SJSA1 (cell line): ENCODE measurements around the gene ADM5. TPM values are rescaled to one million over a fixed set of nuclear protein-coding genes. Genes with fewer than 3 reads are reported as not detected.

Source experiments
- DNase-seq, 2 experiments: peaks; one replicate each; pipeline ENCODE4 v3.0.0-alpha.2; 2015 to 2020; ENCODE audit warnings: low spot score in 2 of 2, low read depth in 1 of 2
- H3K27ac ChIP-seq: fragments of 250-450 bp; sonication (Bioruptor Pico); 2 replicates; pipeline ENCODE4 v1.5.1; 2020; ENCODE audit warnings: mild to moderate bottlenecking, moderate library complexity
- H3K27me3 ChIP-seq: fragments of 250-450 bp; sonication (Bioruptor Pico); replicated peaks from 2 replicates; pipeline ENCODE4 v1.5.1; 2020; ENCODE audit warnings: mild to moderate bottlenecking, moderate library complexity
- H3K36me3 ChIP-seq: fragments of 250-450 bp; sonication (Bioruptor Pico); 2 replicates; pipeline ENCODE4 v1.5.1; 2020; ENCODE audit warnings: mild to moderate bottlenecking
- H3K4me1 ChIP-seq: fragments of 250-450 bp; sonication (Bioruptor Pico); replicated peaks from 2 replicates; pipeline ENCODE4 v1.6.1; 2021; ENCODE audit warnings: mild to moderate bottlenecking
- H3K4me3 ChIP-seq: fragments of 250-450 bp; sonication (Bioruptor Pico); 2 replicates; pipeline ENCODE4 v1.5.1; 2020; ENCODE audit warnings: mild to moderate bottlenecking
- H3K9me3 ChIP-seq: fragments of 250-450 bp; sonication (Bioruptor Pico); replicated peaks from 2 replicates; pipeline ENCODE4 v1.5.1; 2020; ENCODE audit warnings: mild to moderate bottlenecking
- total RNA-seq: library from RNA; depleted of rRNA; stranded (reverse); fragments of >200 nt; shearing (Covaris generic); gene quantifications from 2 replicates; pipeline ENCODE4 v1.2.3, GENCODE V29; 2014

ADM5 gene
- total RNA-seq, 1 experiment from 2014 or later: 0.58 TPM

DNA sequence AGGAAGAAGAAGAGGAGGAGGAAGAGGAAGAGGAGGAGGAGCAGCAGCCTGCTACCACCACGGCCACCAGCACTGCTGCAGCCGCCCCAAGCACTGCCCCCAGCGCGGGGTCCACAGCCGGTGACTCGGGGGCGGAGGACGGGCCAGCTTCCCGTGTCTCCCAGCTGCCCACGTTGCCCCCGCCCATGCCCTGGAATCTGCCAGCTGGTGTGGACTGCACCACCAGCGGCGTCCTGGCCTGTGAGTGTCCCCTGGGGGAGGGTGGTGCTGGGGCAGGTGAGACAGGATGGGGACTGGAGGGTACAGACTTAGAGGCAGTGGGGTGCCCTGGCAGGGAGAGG, 36.0 kb upstream of the ADM5 start:
- no peak for DNase-seq
- Histone ChIP-seq H3K4me1 (no peaks in the 10 kb centered on the region), H3K36me3 (peaks cover 87% of the 10 kb centered on the region), H3K27ac (no peak overlapping the region), H3K27me3 (no peaks in the 10 kb centered on the region), H3K4me3 (no peak overlapping the region), H3K9me3 (no peaks in the 10 kb centered on the region)

DNA sequence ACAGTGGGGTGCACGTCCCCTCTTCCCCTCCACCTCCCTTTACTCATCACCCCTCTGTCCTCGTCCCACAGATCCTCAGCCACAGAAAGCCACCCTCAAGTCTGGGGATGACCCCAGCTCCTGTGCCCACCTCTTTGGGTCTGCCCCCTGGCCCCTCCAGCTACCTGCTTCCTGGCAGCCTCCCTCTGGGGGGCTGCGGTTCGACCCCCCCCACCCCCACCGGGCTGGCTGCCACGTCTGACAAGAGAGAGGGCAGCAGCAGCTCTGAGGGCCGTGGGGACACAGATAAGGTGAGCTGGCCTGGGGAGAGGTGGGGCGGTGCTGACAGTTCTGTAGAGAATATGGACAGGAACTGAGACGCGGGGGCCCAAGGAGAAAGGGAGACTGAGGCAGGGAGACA, 34.8 kb upstream of the ADM5 start:
- H3K4me1 ChIP-seq: no peaks in the 10 kb centered on the region

DNA sequence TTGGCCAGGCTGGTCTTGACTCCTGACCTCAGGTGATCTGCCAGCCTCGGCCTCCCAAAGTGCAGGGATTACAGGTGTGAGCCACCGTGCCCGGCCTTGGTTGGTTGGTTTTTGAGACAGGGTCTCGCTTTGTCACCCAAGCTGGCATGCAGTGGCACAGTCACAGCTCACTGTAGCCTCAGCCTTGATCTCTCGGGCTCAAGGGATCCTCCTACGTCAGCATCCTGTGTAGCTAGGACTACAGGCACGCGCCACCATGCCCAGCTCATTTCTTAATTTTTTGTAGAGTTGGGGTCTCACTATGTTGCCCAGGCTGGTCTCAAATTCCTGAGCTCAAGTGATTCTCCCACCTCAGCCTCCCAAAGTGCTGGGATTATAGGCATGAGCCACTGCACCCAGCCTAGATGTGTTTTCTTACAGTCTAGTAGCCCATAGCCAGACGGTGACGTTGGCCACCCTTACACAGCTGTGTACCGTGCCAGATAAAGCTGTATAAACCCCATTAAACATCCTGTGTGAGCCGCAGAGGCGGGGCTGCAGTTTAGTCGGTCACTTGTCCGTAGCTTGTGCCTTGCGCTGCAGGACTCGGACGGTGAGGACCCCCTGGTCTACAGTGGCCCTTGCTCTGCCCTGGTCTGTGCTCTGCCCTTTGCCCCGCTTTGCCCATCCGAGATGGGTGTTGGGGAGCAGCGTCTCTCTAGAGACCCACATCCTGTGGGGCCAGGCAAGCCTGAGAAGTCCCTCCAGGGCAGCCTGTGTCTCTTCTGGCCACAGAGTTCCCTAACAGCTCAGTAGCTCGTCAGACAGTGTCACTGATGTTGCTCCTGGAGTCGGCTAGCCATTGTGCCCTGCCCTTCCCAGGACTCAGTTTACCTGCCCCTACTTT, 33.6 kb upstream of the ADM5 start:
- Histone ChIP-seq H3K27me3 (no peaks in the 10 kb centered on the region), H3K4me3 (no peak overlapping the region), H3K9me3 (no peaks in the 10 kb centered on the region), H3K27ac (no peak overlapping the region), H3K4me1 (no peaks in the 10 kb centered on the region), H3K36me3 (peaks cover 87% of the 10 kb centered on the region)
- no peak for DNase-seq

More for the DNA sequence above, 34.8 kb upstream of the ADM5 start:
- Histone ChIP-seq H3K27me3 (no peaks in the 10 kb centered on the region), H3K4me3 (no peak overlapping the region), H3K27ac (no peak overlapping the region), H3K9me3 (no peaks in the 10 kb centered on the region), H3K36me3 (peaks cover 87% of the 10 kb centered on the region)
- no peak for DNase-seq

DNA sequence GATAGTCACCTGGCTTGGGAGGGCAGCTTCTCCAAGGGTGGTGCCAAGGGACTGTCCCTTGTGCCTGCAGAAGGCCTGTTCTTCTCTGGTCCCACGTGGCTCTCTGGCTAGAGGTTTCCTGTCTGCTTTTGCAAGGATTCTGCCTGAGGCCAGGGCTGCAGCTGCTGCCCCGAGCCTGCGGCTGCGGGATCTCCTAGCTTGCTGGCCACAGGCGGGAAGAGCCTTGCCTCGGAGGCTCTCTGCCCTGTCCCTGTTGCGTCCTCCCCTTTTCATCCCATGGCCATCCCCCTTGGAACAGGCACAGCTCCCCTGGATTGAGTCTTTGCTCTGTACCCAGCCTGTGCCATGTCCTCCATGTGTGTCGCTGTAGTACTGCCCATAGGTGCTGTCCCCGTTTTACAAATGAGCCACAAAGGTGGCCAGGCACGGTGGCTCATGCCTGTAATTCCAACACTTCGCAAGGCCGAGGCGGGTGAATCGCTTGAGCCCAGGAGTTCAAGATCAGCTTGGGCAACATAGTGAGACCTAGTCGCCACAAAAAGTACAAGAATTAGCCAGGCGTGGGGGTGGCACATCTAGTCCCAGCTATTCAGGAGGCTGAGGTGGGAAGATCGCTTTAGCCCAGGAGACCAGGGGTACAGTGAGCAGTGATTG, 32.8 kb upstream of the ADM5 start:
- Histone ChIP-seq H3K27me3 (no peaks in the 10 kb centered on the region), H3K4me1 (no peaks in the 10 kb centered on the region), H3K4me3 (no peak overlapping the region), H3K27ac (no peak overlapping the region), H3K36me3 (peaks cover 88% of the 10 kb centered on the region), H3K9me3 (no peaks in the 10 kb centered on the region)
- DNase-seq: no peak

DNA sequence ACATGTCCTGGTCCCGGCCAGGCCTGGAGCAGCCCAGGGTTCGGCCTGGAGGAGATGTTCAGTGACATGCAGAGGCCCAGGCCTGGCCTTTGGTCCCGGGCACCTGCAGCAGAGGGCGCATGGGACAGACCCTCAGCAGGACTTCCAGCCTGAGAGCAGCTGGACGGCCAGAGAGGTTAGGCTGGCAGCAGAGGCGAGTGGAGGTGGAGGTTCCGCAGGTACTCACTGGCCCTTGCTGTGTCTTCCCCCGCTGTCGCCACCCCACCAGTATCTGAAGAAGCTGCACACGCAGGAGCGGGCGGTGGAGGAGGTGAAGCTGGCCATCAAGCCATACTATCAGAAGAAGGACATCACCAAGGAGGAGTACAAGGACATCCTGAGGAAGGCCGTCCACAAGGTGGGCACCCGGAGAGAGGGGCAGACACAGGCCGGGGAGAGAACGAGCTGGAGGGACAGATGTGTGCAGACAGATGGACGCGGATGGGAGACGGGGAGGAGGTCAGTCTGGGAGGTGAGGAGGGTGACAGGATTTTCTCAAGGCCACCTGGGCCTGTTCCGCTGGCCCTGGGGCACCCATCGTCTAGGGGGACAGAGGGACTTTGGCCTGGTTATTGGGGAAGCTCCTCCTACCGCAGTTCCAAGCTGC, 31.8 kb upstream of the ADM5 start:
- Histone ChIP-seq H3K36me3 (peaks cover 92% of the 10 kb centered on the region), H3K4me3 (no peak overlapping the region), H3K27ac (no peak overlapping the region), H3K4me1 (no peaks in the 10 kb centered on the region), H3K9me3 (no peaks in the 10 kb centered on the region), H3K27me3 (no peaks in the 10 kb centered on the region)
- no peak for DNase-seq

DNA sequence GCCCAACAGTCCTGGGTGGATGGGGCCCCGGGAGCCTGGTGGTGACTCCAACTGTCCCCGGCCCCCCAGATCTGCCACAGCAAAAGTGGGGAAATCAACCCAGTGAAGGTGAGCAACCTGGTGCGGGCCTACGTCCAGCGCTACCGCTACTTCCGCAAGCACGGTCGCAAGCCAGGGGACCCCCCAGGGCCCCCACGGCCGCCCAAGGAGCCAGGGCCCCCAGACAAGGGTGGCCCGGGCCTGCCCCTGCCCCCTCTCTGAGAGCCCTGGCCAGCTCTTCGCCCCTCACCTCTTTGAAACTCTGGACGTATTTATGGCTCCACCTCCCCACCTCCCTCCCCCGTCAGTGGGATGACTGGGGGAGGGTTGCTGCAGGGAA, 31.3 kb upstream of the ADM5 start:
- Histone ChIP-seq H3K4me3 (no peak overlapping the region), H3K27me3 (no peaks in the 10 kb centered on the region), H3K4me1 (no peaks in the 10 kb centered on the region), H3K27ac (no peak overlapping the region), H3K36me3 (peaks cover 93% of the 10 kb centered on the region), H3K9me3 (no peaks in the 10 kb centered on the region)
- no peak for DNase-seq

DNA sequence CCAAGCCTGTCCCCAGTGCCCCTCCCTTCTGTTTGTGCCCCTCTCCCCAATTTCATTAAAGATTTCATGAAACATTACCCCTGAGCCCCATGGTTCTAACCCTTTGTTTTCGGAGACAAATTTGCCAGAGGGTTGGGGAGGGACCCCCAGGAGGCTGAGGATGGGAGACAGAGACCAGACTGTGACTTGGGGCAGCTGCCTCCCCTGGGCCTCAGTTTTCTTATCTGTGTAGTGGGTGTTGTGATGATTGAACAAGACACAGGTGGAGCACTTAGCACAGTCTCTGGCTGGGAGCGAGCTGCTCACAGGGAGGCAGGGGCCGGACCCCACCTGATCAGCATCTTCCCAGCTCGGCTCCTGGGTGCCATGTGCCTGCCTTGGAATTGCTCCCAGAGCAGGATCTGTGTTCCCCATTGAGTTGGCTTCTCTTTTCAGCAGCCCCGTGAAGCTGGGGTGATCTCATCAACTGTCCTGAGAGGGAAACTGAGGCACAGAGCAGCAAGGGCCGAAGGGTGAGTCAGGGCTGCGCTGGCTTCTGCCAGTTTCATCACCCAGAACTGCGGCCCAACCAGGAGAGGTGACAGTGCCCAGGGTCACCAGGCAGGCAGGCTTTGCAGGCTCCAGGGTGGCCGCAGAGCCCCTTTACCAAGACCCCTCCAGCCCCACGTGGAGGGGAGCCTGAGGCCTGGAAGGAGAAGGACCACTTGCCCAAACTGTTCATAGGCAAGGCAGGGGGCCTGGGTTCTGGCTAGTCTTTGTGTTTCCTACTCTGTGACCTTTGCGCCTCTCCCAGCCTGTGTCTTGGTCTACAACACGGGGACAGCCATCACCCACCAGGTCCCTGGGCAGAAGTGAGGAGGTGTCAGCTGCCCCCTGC, 30.6 kb upstream of the ADM5 start:
- Histone ChIP-seq H3K36me3 (peaks cover 90% of the 10 kb centered on the region), H3K4me1 (peaks cover 1% of the 10 kb centered on the region; the same call in 1 of the 2 replicates), H3K27ac (no peak overlapping the region), H3K4me3 (no peak overlapping the region), H3K27me3 (no peaks in the 10 kb centered on the region), H3K9me3 (no peaks in the 10 kb centered on the region)
- no peak for DNase-seq

DNA sequence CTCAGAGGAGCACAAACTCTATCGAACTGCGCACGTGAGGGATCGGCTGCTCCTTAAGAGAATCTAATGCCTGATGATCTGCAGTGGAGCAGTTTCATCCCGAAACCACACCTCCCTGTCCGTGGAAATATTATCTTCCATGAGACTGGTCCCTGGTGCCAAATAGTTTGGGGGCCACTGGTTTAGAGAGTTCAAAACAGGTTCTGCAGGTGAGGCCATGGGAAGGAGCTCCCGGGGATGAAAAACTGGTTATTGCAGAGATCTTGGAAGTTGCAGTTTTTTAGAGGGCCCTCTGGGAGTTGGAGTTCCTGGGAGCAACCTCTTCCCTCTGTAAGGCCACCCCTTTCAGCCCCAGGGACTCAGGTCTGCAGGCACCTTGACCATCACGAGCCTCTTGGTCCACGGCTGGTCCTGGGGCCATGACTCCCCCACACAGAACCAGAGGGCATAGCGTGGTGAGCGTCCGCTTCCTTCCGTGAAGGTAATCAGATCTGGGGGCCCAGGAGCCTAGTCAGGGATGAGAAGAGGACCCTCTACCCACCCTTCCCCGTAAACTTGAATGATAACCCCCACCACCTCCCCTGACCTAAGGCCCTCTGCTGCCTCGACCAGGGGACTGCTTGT, 28.9 kb upstream of the ADM5 start:
- peaks cover 76% of the 10 kb centered on the region for H3K36me3 ChIP-seq
- H3K27me3 ChIP-seq: no peaks in the 10 kb centered on the region
- H3K4me3 ChIP-seq: no peak overlapping the region
- H3K27ac ChIP-seq: no peak overlapping the region
- no peaks in the 10 kb centered on the region for H3K9me3 ChIP-seq
- H3K4me1 ChIP-seq: peaks cover 6% of the 10 kb centered on the region; the same call in 1 of the 2 replicates
- no peak for DNase-seq

DNA sequence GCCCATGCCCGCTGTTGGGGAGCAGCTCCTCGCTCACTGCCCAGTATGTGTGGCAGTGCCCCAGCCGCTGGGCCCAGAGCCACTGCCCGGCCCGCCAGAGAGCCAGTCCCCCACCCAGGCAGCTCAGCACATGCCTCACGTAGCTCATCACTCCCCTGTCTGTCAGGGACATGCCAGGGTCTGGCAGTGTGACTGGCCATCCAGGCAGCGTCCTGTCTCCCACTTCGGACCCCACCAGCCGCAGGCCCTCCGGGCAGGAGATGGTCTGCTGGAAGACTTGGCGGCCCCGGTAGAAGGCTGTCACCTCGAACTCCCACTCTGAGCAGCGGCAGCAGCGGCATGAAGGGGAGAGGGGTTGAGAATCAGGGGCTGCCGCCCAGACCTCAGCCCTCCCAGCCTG, 27.4 kb upstream of the ADM5 start:
- Histone ChIP-seq H3K27me3 (no peaks in the 10 kb centered on the region), H3K36me3 (peaks cover 63% of the 10 kb centered on the region), H3K4me1 (peaks cover 15% of the 10 kb centered on the region), H3K27ac (no peak overlapping the region), H3K9me3 (no peaks in the 10 kb centered on the region), H3K4me3 (no peak overlapping the region)
- no peak for DNase-seq

DNA sequence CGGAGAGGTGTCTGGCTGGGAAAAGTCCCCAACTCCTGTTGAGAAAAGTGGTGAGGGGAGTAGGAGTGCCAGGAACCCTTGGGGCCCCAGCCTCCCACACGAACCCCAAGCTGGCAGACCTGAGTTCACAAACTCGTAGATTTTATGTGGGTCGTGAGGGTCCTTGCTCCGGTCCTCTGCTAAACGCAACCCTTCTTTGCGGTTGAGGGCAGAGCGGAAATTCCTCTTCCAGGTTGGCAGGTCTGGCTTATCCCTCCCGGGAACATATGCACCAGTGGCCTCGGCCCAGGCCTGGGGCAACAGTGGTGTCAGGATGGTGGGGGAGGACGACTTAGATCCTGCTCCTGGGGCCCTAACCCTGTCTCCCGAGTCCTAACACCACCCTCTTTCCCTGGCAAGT, 26.2 kb upstream of the ADM5 start:
- Histone ChIP-seq H3K27me3 (no peaks in the 10 kb centered on the region), H3K27ac (no peak overlapping the region), H3K4me3 (no peak overlapping the region), H3K36me3 (peaks cover 59% of the 10 kb centered on the region), H3K9me3 (no peaks in the 10 kb centered on the region), H3K4me1 (peaks cover 20% of the 10 kb centered on the region)
- DNase-seq: no peak

DNA sequence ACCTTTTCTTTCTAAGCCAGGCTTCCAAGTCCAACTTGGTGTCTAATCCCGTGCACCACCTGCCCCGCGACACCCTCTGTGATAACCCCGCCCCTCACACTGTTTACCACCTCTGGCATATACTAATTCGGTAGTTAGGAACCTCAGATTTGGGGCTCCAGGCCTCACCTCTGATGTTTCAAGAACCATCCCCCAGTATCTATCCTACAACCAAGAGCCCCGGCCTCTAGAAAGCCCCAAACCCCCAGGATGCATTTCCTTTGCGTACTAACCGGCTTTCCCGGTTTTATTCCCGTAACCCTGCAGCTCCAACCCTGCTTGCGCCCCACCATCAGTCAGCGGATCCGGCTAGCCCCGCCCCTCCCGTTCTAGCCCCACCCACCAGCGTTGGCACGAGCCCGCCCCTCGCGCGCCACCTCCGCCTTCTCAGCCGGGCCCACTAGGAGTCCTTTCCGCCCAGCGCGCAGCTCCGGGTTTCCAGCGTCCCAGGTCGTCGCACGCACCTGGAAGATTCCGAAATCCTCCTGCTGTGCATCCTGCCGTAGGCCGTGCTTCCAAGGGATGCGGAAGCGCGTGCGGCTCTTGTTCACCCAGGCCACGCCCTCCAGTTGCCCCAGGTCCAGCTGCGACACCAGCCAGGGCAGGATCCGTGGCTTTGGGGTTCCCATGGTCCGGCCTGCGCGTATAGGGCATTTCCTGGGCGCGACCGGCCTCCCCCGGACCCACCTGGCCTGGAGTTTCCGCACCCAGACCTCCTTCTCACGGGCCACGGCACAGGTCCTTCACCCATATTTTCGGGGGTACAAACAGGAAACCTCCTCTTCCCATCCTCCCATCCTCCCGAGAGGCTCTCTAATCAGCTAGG, 25.0 kb upstream of the ADM5 start:
- H3K36me3 ChIP-seq: peaks cover 57% of the 10 kb centered on the region

DNA sequence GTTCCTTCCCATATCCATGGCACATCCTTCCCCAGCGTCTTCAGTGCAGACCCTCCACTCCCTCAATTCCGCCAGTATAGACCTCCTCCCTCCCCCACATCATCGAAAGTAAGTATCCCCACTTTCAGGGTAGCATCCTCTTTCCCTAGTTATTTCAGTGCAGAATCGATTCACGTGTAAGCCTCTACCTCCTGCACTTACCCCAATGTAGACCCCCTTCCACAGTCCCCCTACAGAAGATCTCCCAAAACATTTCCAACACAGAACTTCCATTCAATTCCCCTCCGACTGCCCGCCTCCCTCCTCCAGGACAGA, 24.4 kb upstream of the ADM5 start:
- Histone ChIP-seq H3K4me3 (peak overlapping the region; percentile 56), H3K4me1 (peaks cover 20% of the 10 kb centered on the region)

More for the DNA sequence above, 25.0 kb upstream of the ADM5 start:
- Histone ChIP-seq H3K27me3 (no peaks in the 10 kb centered on the region), H3K4me3 (peak overlapping the region; percentile 56), H3K27ac (0 out of 2 replicates have a peak overlapping the region, but pooled peaks have one; percentile 12), H3K9me3 (no peaks in the 10 kb centered on the region), H3K4me1 (peaks cover 20% of the 10 kb centered on the region)
- DNase-seq: peak; percentile 80 to 91

More for the DNA sequence above, 24.4 kb upstream of the ADM5 start:
- no peaks in the 10 kb centered on the region for H3K9me3 ChIP-seq
- DNase-seq: no peak
- peaks cover 56% of the 10 kb centered on the region for H3K36me3 ChIP-seq
- no peaks in the 10 kb centered on the region for H3K27me3 ChIP-seq
- H3K27ac ChIP-seq: peak overlapping the region; percentile 11
